WTC11 (cell line): ENCODE measurements around the gene GCAT. TPM values are rescaled to one million over a fixed set of nuclear protein-coding genes. Genes with fewer than 3 reads are reported as not detected.

Experiments used
- ATAC-seq: fragments of 200-7000 bp; cut with Tn5 transposase; 2 replicates; pipeline ENCODE4 v1.10.0; 2021; ENCODE audit warnings: mild to moderate bottlenecking, moderate library complexity
- CTCF ChIA-PET: fragments of 300-600 bp; sonication (Branson Sonifier 250); formaldehyde crosslinking; loops from one replicate; lab custom pipeline; 2021; ENCODE audit warnings: antibody characterized with exemption; lab: Charles Lee
- POLR2A ChIA-PET: fragments of 350-600 bp; sonication (Branson Sonifier 250); formaldehyde crosslinking; loops from one replicate; lab custom pipeline; 2021; ENCODE audit warnings: antibody characterized with exemption; lab: Charles Lee
- DNase-seq: peaks from one replicate; pipeline ENCODE4 v3.0.0; 2021; ENCODE audit warnings: low spot score
- H3K27ac Mint-ChIP-seq: 2 replicates; pipeline ENCODE4 v1.8.0; 2021; ENCODE audit warnings: mixed read lengths
- H3K27me3 Mint-ChIP-seq: 2 replicates; pipeline ENCODE4 v1.8.0; 2021; ENCODE audit warnings: low read depth, mild to moderate bottlenecking, moderate library complexity, mixed read lengths
- H3K36me3 Mint-ChIP-seq: 2 replicates; pipeline ENCODE4 v1.8.0; 2021; ENCODE audit warnings: mixed read lengths
- H3K4me1 Mint-ChIP-seq: 2 replicates; pipeline ENCODE4 v1.8.0; 2022; ENCODE audit warnings: mixed read lengths
- H3K4me3 Mint-ChIP-seq: 2 replicates; pipeline ENCODE4 v1.8.0; 2021; ENCODE audit warnings: mild to moderate bottlenecking, moderate library complexity, mixed read lengths
- H3K9me3 Mint-ChIP-seq: 2 replicates; pipeline ENCODE4 v1.8.0; 2021; ENCODE audit warnings: mixed read lengths
- ARID4B ChIP-seq: sonication (generic); formaldehyde crosslinking; IDR thresholded peaks from 2 replicates; pipeline ENCODE4 v1.8.0; 2023; ENCODE audit warnings: missing genetic modification reagents, mild to moderate bottlenecking, borderline replicate concordance
- CBFB ChIP-seq: sonication (generic); formaldehyde crosslinking; IDR thresholded peaks from 2 replicates; pipeline ENCODE4 v1.8.1; 2022; ENCODE audit warnings: mild to moderate bottlenecking, low read depth, missing genetic modification reagents
- CREM ChIP-seq: sonication (generic); formaldehyde crosslinking; IDR thresholded peaks from 2 replicates; pipeline ENCODE4 v1.8.1; 2022; ENCODE audit warnings: mild to moderate bottlenecking, missing genetic modification reagents, moderate library complexity
- E2F4 ChIP-seq: sonication (generic); formaldehyde crosslinking; IDR thresholded peaks from 2 replicates; pipeline ENCODE4 v1.8.1; 2022; ENCODE audit warnings: low read depth, mild to moderate bottlenecking, moderate library complexity, missing genetic modification reagents, borderline replicate concordance
- FOXK1 ChIP-seq: sonication (generic); formaldehyde crosslinking; IDR thresholded peaks from 2 replicates; pipeline ENCODE4 v1.8.0; 2022; ENCODE audit warnings: mild to moderate bottlenecking, moderate library complexity, missing genetic modification reagents
- FOXP1 ChIP-seq: sonication (generic); formaldehyde crosslinking; IDR thresholded peaks from 2 replicates; pipeline ENCODE4 v1.8.0; 2022; ENCODE audit warnings: missing genetic modification reagents, mild to moderate bottlenecking, moderate library complexity, borderline replicate concordance
- FOXP4 ChIP-seq: sonication (generic); formaldehyde crosslinking; IDR thresholded peaks from 2 replicates; pipeline ENCODE4 v1.8.0; 2022; ENCODE audit warnings: mild to moderate bottlenecking, missing genetic modification reagents
- HMGA2 ChIP-seq: fragments of 250-450 bp; sonication (Bioruptor Pico); IDR thresholded peaks from 2 replicates; pipeline ENCODE4 v1.4.0; 2021; ENCODE audit warnings: mild to moderate bottlenecking, moderate library complexity
- IRF2 ChIP-seq: sonication (generic); formaldehyde crosslinking; IDR thresholded peaks from 2 replicates; pipeline ENCODE4 v1.8.0; 2022; ENCODE audit warnings: low read depth, missing genetic modification reagents, borderline replicate concordance
- JUN ChIP-seq: sonication (generic); formaldehyde crosslinking; IDR thresholded peaks from 2 replicates; pipeline ENCODE4 v1.8.0; 2023; ENCODE audit warnings: mild to moderate bottlenecking, missing genetic modification reagents
- RORB ChIP-seq: fragments of 250-450 bp; sonication (Bioruptor Pico); IDR thresholded peaks from 2 replicates; pipeline ENCODE4 v1.9.0; 2021; ENCODE audit warnings: mild to moderate bottlenecking
- ZNF121 ChIP-seq: sonication (generic); formaldehyde crosslinking; IDR thresholded peaks from 2 replicates; pipeline ENCODE4 v1.8.0; 2023; ENCODE audit warnings: missing genetic modification reagents
- ZNF219 ChIP-seq: sonication (generic); formaldehyde crosslinking; IDR thresholded peaks from 2 replicates; pipeline ENCODE4 v1.8.0; 2023; ENCODE audit warnings: missing genetic modification reagents, mild to moderate bottlenecking, borderline replicate concordance
- ZNF317 ChIP-seq: sonication (generic); formaldehyde crosslinking; IDR thresholded peaks from 2 replicates; pipeline ENCODE4 v1.8.1; 2023; ENCODE audit warnings: low read depth, mild to moderate bottlenecking, moderate library complexity, missing genetic modification reagents, borderline replicate concordance
- ZNF512 ChIP-seq: sonication (generic); formaldehyde crosslinking; IDR thresholded peaks from 2 replicates; pipeline ENCODE4 v1.8.1; 2022; ENCODE audit warnings: missing genetic modification reagents, borderline replicate concordance
- total RNA-seq: library from RNA; stranded (reverse); gene quantifications from 3 replicates; pipeline ENCODE4 v1.2.3, GENCODE V29; 2021
- TF ChIP-seq, protein P1 (sequence below): sonication (generic); formaldehyde crosslinking; IDR thresholded peaks from 2 replicates; pipeline ENCODE4 v1.8.1; 2023; ENCODE audit warnings: mild to moderate bottlenecking, missing genetic modification reagents, borderline replicate concordance
- TF ChIP-seq, protein P2 (sequence below): sonication (generic); formaldehyde crosslinking; conservative IDR thresholded peaks from 2 replicates; pipeline ENCODE4 v1.8.1; 2022; ENCODE audit warnings: mild to moderate bottlenecking, missing genetic modification reagents
- TF ChIP-seq, protein P3 (sequence below): sonication (generic); formaldehyde crosslinking; IDR thresholded peaks from 2 replicates; pipeline ENCODE4 v1.8.0; 2022; ENCODE audit warnings: mild to moderate bottlenecking, missing genetic modification reagents
- TF ChIP-seq, protein P4 (sequence below): fragments of 200-600 bp; IDR thresholded peaks from 2 replicates; pipeline ENCODE4 v1.8.0; 2022; ENCODE audit warnings: antibody characterized with exemption

GCAT gene
- total RNA-seq, 1 experiment from 2014 or later = 33.0 TPM

DNA sequence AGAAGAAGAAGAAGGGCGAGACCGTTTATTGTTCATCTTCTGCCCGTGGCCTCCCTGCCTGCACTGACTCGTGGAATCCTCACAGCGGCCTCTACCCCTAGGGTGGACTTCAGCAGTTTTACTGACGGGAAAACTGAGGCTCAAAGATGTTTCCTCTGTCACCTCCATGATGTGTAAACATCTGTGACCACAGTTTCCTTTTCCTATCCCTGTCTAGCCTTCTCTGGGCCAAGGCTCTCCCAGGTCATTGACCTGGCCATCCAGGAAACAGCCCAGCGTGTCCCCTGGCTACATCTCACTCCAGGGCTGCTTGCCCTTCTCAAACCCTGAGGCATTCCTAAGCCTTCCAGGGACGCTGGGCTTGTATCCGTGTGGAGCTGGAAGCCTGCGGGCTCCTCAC lies 49.0 kb upstream of the GCAT start (continued):
- no peak for TF ChIP-seq E2F4
- TF ChIP-seq IRF2 (CRISPR knock-in tag) = no peak
- no peak for TF ChIP-seq ZNF317 (CRISPR knock-in tag)
- no peak for TF ChIP-seq FOXP4 (CRISPR knock-in tag)
- no peak for TF ChIP-seq CBFB (CRISPR knock-in tag)
- TF ChIP-seq, protein P1, sequence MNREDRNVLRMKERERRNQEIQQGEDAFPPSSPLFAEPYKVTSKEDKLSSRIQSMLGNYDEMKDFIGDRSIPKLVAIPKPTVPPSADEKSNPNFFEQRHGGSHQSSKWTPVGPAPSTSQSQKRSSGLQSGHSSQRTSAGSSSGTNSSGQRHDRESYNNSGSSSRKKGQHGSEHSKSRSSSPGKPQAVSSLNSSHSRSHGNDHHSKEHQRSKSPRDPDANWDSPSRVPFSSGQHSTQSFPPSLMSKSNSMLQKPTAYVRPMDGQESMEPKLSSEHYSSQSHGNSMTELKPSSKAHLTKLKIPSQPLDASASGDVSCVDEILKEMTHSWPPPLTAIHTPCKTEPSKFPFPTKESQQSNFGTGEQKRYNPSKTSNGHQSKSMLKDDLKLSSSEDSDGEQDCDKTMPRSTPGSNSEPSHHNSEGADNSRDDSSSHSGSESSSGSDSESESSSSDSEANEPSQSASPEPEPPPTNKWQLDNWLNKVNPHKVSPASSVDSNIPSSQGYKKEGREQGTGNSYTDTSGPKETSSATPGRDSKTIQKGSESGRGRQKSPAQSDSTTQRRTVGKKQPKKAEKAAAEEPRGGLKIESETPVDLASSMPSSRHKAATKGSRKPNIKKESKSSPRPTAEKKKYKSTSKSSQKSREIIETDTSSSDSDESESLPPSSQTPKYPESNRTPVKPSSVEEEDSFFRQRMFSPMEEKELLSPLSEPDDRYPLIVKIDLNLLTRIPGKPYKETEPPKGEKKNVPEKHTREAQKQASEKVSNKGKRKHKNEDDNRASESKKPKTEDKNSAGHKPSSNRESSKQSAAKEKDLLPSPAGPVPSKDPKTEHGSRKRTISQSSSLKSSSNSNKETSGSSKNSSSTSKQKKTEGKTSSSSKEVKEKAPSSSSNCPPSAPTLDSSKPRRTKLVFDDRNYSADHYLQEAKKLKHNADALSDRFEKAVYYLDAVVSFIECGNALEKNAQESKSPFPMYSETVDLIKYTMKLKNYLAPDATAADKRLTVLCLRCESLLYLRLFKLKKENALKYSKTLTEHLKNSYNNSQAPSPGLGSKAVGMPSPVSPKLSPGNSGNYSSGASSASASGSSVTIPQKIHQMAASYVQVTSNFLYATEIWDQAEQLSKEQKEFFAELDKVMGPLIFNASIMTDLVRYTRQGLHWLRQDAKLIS (CRISPR knock-in tag) = no peak
- no peak for TF ChIP-seq ARID4B
- TF ChIP-seq, protein P2, sequence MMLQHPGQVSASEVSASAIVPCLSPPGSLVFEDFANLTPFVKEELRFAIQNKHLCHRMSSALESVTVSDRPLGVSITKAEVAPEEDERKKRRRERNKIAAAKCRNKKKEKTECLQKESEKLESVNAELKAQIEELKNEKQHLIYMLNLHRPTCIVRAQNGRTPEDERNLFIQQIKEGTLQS (CRISPR knock-in tag) = no peak
- TF ChIP-seq ZNF121 (CRISPR knock-in tag) = no peak

DNA sequence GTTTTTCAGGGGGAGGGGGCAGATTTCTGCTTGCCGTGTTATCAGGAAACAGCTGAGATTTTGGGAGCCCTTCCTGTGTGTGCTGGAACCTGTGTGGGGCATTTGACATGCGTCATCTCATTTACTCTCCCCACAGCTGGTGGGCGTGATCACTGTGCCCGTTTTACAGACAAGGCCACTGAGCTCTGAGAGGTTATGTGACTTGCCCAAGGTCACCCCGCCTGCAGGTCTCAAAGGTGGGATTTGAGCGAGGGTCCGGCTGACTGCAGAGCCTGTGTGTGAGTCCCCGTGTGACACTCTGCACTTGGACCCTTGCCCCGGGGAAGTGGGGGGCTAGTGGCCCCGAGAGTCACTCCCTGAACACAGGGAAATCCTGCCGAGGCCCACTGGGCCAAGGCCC lies 48.5 kb upstream of the GCAT start:
- CTCF ChIA-PET = interaction anchor here (1.0 kb wide), 1 partner anchor 8 kb away, joined by 4 read pairs; no protein-coding TSS in a partner anchor
- TF ChIP-seq ZNF219 (no peak), ZNF512 (CRISPR knock-in tag) (no peak), CREM (no peak), HMGA2 (CRISPR knock-in tag) (no peak), FOXK1 (CRISPR knock-in tag) (no peak), FOXP1 (CRISPR knock-in tag) (no peak), JUN (no peak), RORB (CRISPR knock-in tag) (no peak)
- TF ChIP-seq, protein P3, sequence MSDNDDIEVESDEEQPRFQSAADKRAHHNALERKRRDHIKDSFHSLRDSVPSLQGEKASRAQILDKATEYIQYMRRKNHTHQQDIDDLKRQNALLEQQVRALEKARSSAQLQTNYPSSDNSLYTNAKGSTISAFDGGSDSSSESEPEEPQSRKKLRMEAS = no peak
- TF ChIP-seq, protein P4, sequence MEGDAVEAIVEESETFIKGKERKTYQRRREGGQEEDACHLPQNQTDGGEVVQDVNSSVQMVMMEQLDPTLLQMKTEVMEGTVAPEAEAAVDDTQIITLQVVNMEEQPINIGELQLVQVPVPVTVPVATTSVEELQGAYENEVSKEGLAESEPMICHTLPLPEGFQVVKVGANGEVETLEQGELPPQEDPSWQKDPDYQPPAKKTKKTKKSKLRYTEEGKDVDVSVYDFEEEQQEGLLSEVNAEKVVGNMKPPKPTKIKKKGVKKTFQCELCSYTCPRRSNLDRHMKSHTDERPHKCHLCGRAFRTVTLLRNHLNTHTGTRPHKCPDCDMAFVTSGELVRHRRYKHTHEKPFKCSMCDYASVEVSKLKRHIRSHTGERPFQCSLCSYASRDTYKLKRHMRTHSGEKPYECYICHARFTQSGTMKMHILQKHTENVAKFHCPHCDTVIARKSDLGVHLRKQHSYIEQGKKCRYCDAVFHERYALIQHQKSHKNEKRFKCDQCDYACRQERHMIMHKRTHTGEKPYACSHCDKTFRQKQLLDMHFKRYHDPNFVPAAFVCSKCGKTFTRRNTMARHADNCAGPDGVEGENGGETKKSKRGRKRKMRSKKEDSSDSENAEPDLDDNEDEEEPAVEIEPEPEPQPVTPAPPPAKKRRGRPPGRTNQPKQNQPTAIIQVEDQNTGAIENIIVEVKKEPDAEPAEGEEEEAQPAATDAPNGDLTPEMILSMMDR = no peak

More for the DNA sequence above, 48.5 kb upstream of the GCAT start:
- POLR2A ChIA-PET = no interaction called here
- DNase-seq (no peak), ATAC-seq (no peak)
- Mint-ChIP-seq H3K4me1 (no peaks in the 10 kb centered on the region), H3K36me3 (peaks cover 40% of the 10 kb centered on the region), H3K27me3 (peaks cover 4% of the 10 kb centered on the region; the same call in 1 of the 2 replicates), H3K27ac (no peak overlapping the region), H3K4me3 (no peak overlapping the region), H3K9me3 (no peaks in the 10 kb centered on the region)
